Stimulated activated naive CD4-positive, alpha-beta T cell treated with Interleukin-2 at 50 U/mL for 16 hours (primary cell): Measurements from ENCODE around the gene DELE1.

Source experiments
- DNase-seq: peaks from one replicate; lab custom pipeline; 2025; lab: John Stamatoyannopoulos, UW

The DELE1 gene

GRCh38 chr5:141957367-141957996 lies 33.8 kb downstream of the DELE1 start:
- DNase-seq, result no peak

- DNase-seq, result no peak
Observed at GRCh38 chr5:141958113-141958512, 34.4 kb downstream of the DELE1 start, which contains the start of gene PCDH12. PCDH12 (minus strand) TSS chr5:141958202; CDS start chr5:141957851, 351 bp downstream.

GRCh38 chr5:141958546-141959172 lies 35.0 kb downstream of the DELE1 start:
- DNase-seq, result no peak

GRCh38 chr5:141960018-141960417 lies 36.3 kb downstream of the DELE1 start:
- no peak for DNase-seq

GRCh38 chr5:141960449-141961323 lies 37.0 kb downstream of the DELE1 start:
- peak; percentile 85 for DNase-seq

GRCh38 chr5:141961466-141961865 lies 37.8 kb downstream of the DELE1 start:
- no peak for DNase-seq

- DNase-seq, result no peak
Observed at GRCh38 chr5:141963701-141964100, 40.0 kb downstream of the DELE1 start.

- DNase-seq, result no peak
Observed at GRCh38 chr5:141965071-141965470, 41.4 kb downstream of the DELE1 start.

- no peak for DNase-seq
Observed at GRCh38 chr5:141966275-141966962, 42.7 kb downstream of the DELE1 start.

GRCh38 chr5:141966963-141967333 lies 43.3 kb downstream of the DELE1 start:
- no peak for DNase-seq

- peak; percentile 95 for DNase-seq
Observed at GRCh38 chr5:141968914-141969608, 45.4 kb downstream of the DELE1 start, which contains the start of gene RNF14. RNF14 (plus strand) TSS chr5:141969105; CDS start chr5:141973589, 4,484 bp downstream.

GRCh38 chr5:141969783-141970771 lies 46.4 kb downstream of the DELE1 start:
- DNase-seq, result no peak

- no peak for DNase-seq
Observed at GRCh38 chr5:141973871-141974595, 50.4 kb downstream of the DELE1 start.

GRCh38 chr5:141976176-141976575 lies 52.5 kb downstream of the DELE1 start:
- no peak for DNase-seq

GRCh38 chr5:141978389-141978788 lies 54.7 kb downstream of the DELE1 start:
- DNase-seq, result no peak

- no peak for DNase-seq
Observed at GRCh38 chr5:141982626-141983025, 59.0 kb downstream of the DELE1 start.

GRCh38 chr5:141986072-141986471 lies 62.4 kb downstream of the DELE1 start:
- DNase-seq, result no peak

- DNase-seq, result no peak
Observed at GRCh38 chr5:141989720-141990119, 66.0 kb downstream of the DELE1 start.
